GM08714 (cell line): ENCODE results near the gene POU3F3.

Source experiments
- H3K4me3 ChIP-seq: fragments of 200-500 bp; sonication (Bioruptor generic); 2 replicates; pipeline ENCODE4 v1.5.1; 2014; ENCODE audit warnings: mild to moderate bottlenecking, low read length, inconsistent platforms
- ZNF274 ChIP-seq: IDR thresholded peaks from 2 replicates; pipeline ENCODE4 v1.6.1; 2012; ENCODE audit warnings: mild to moderate bottlenecking, low read depth, low read length

Gene POU3F3

GRCh38 chr2:104861351-104862057 lies 7.6 kb downstream of the POU3F3 start:
- TF ChIP-seq ZNF274: no peak
- H3K4me3 ChIP-seq: no peak overlapping the region

- no peak overlapping the region for H3K4me3 ChIP-seq
- no peak for TF ChIP-seq ZNF274
Measured at GRCh38 chr2:104862058-104862941, 8.4 kb downstream of the POU3F3 start.

- no peak overlapping the region for H3K4me3 ChIP-seq
- TF ChIP-seq ZNF274: no peak
Measured at GRCh38 chr2:104863146-104863467, 9.2 kb downstream of the POU3F3 start.

- TF ChIP-seq ZNF274: no peak
- no peak overlapping the region for H3K4me3 ChIP-seq
Measured at GRCh38 chr2:104863468-104864279, 9.8 kb downstream of the POU3F3 start.

- TF ChIP-seq ZNF274: no peak
- H3K4me3 ChIP-seq: no peak overlapping the region
Measured at GRCh38 chr2:104864280-104865095, 10.6 kb downstream of the POU3F3 start.

GRCh38 chr2:104865096-104865470 lies 11.2 kb downstream of the POU3F3 start:
- TF ChIP-seq ZNF274: no peak
- no peak overlapping the region for H3K4me3 ChIP-seq

GRCh38 chr2:104866122-104866864 lies 12.4 kb downstream of the POU3F3 start:
- no peak for TF ChIP-seq ZNF274
- no peak overlapping the region for H3K4me3 ChIP-seq

- TF ChIP-seq ZNF274: no peak
Measured at GRCh38 chr2:104866883-104867812, 13.2 kb downstream of the POU3F3 start.

GRCh38 chr2:104867813-104868504 lies 14.0 kb downstream of the POU3F3 start:
- H3K4me3 ChIP-seq: no peak overlapping the region
- no peak for TF ChIP-seq ZNF274

More at GRCh38 chr2:104866883-104867812, 13.2 kb downstream of the POU3F3 start:
- H3K4me3 ChIP-seq: no peak overlapping the region

GRCh38 chr2:104868505-104868866 lies 14.6 kb downstream of the POU3F3 start:
- no peak overlapping the region for H3K4me3 ChIP-seq
- no peak for TF ChIP-seq ZNF274

GRCh38 chr2:104870100-104870975 lies 16.4 kb downstream of the POU3F3 start:
- TF ChIP-seq ZNF274: no peak
- no peak overlapping the region for H3K4me3 ChIP-seq
